HG03460 (cell line): ENCODE results near the gene ADGRL4.
"Not testable (repeated sequence)": the region's sequence is repeated elsewhere in the genome, so short reads cannot be mapped to it uniquely, and the experiment has no call there.

Experiments used
- ATAC-seq: cut with Tn5 transposase; IDR thresholded peaks from one replicate; pipeline ENCODE4 v1.9.1; 2021; ENCODE audit not compliant: unreplicated experiment

ADGRL4 gene

GRCh38 chr1:79006564-79006963 lies at the start of gene ADGRL4:
Gene ADGRL4 (minus strand): TSS chr1:79006730. CDS start chr1:79006654, 76 bp downstream.
- no peak for ATAC-seq

- ATAC-seq, result no peak
Observed at GRCh38 chr1:79055856-79056255, 49.3 kb upstream of the ADGRL4 start.

- ATAC-seq, result peak; percentile 99
Observed at GRCh38 chr1:79052829-79053449, 46.4 kb upstream of the ADGRL4 start.

- ATAC-seq, result no peak
Observed at GRCh38 chr1:79044974-79045650, 38.6 kb upstream of the ADGRL4 start.

- no peak for ATAC-seq
Observed at GRCh38 chr1:79043506-79043905, 37.0 kb upstream of the ADGRL4 start.

- no peak for ATAC-seq
Observed at GRCh38 chr1:79042539-79042938, 36.0 kb upstream of the ADGRL4 start.

GRCh38 chr1:79042117-79042516 lies 35.6 kb upstream of the ADGRL4 start:
- peak; percentile 58 for ATAC-seq

GRCh38 chr1:79041666-79042065 lies 35.1 kb upstream of the ADGRL4 start:
- no peak for ATAC-seq

- ATAC-seq, result peak; percentile 80
Observed at GRCh38 chr1:79040424-79041082, 34.0 kb upstream of the ADGRL4 start.

GRCh38 chr1:79037085-79037484 lies 30.6 kb upstream of the ADGRL4 start:
- ATAC-seq, result no peak

- no peak for ATAC-seq
Observed at GRCh38 chr1:79012500-79012899, 6.0 kb upstream of the ADGRL4 start.

GRCh38 chr1:79010589-79010988 lies 4.1 kb upstream of the ADGRL4 start:
- ATAC-seq, result no peak

GRCh38 chr1:79005945-79006344 lies 585 bp downstream of the ADGRL4 start:
- ATAC-seq, result no peak

GRCh38 chr1:79004916-79005315 lies 1.6 kb downstream of the ADGRL4 start:
- ATAC-seq, result no peak

- ATAC-seq, result no peak
Observed at GRCh38 chr1:78996791-78997190, 9.7 kb downstream of the ADGRL4 start.

- no peak for ATAC-seq
Observed at GRCh38 chr1:78987042-78987441, 19.5 kb downstream of the ADGRL4 start.

- no peak for ATAC-seq
Observed at GRCh38 chr1:78980511-78980910, 26.0 kb downstream of the ADGRL4 start.

- ATAC-seq, result no peak
Observed at GRCh38 chr1:78972723-78973122, 33.8 kb downstream of the ADGRL4 start.

- not testable (repeated sequence) for ATAC-seq
Observed at GRCh38 chr1:78967091-78967490, 39.4 kb downstream of the ADGRL4 start.

- ATAC-seq, result no peak
Observed at GRCh38 chr1:78958711-78959110, 47.8 kb downstream of the ADGRL4 start.

- no peak for ATAC-seq
Observed at GRCh38 chr1:78950826-78951225, 55.7 kb downstream of the ADGRL4 start.

GRCh38 chr1:78949227-78949626 lies 57.3 kb downstream of the ADGRL4 start:
- no peak for ATAC-seq
